SK-N-MC (cell line): ENCODE measurements around the gene SLC6A3.

Experiments used
- EZH2 ChIP-seq: fragments of 200-600 bp; sonication (generic); IDR thresholded peaks from one replicate; pipeline ENCODE4 v1.6.1; 2017; ENCODE audit warnings: antibody characterized with exemption
- POLR2AphosphoS5 ChIP-seq: IDR thresholded peaks from 2 replicates; pipeline ENCODE4 v1.6.1; 2012; ENCODE audit warnings: mild to moderate bottlenecking, low read depth, low read length, borderline replicate concordance

- TF ChIP-seq POLR2AphosphoS5, result no peak
- no peak for TF ChIP-seq EZH2
Measured at GRCh38 chr5:1466631-1467265, 21.5 kb upstream of the SLC6A3 start.
